T47D (cell line): Measurements from ENCODE around the gene BAIAP2.

Experiments used
- DNase-seq, 2 experiments: peaks; one replicate each; pipeline versions ENCODE4 v3.0.0 to v3.0.0-alpha.2; 2011 to 2012; ENCODE audit warnings: low read depth in 1 of 2, low spot score in 1 of 2
- JUND ChIP-seq: IDR thresholded peaks from 2 replicates; pipeline ENCODE4 v1.6.1; 2012; ENCODE audit warnings: low read depth
- in situ Hi-C: cut with HindIII; loops from 2 replicates; pipeline ENCODE4 v1.10.0; 2016; ENCODE audit warnings: low sequenced_read_pairs, low pct_unique_long_range_greater_than_20kb

The BAIAP2 gene

DNA sequence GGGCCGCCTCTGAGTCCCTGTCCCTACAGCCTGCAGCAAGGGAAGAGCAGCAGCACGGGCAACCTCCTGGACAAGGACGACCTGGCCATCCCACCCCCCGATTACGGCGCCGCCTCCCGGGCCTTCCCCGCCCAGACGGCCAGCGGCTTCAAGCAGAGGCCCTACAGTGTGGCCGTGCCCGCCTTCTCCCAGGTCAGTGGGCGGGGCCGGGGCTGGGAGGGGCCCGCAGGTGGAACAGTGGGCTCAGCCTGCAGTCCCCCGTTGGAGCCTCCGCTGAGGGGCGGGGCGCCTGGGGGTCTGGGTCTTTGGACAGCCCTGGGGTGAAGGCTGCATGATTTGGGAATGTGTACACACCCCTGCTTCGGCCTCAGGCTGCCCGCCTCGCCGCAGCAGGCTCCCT is 71.8 kb downstream of the BAIAP2 start:
- no peak for TF ChIP-seq JUND
- DNase-seq = no peak
- in situ Hi-C loops = no loop called here

DNA sequence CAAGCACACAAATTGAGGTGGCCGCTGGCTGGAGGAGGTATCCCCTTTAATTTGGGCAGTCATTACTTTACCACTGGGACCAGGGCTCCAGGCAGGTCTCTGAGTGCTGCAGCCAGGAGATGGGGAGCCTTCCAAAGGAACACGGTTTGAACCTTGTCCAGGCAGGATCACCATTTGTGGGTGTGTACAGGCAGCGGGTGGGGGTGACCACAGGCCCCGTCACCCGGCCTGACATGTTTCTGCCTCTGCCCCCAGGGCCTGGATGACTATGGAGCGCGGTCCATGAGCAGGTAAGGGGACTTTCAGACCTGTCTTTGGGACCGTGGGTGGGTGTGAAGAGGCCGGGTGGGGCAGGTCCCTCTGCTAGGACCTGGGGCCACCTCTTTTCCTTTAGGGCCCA is 73.3 kb downstream of the BAIAP2 start:
- DNase-seq = no peak
- in situ Hi-C loops = no loop called here
- TF ChIP-seq JUND = no peak

DNA sequence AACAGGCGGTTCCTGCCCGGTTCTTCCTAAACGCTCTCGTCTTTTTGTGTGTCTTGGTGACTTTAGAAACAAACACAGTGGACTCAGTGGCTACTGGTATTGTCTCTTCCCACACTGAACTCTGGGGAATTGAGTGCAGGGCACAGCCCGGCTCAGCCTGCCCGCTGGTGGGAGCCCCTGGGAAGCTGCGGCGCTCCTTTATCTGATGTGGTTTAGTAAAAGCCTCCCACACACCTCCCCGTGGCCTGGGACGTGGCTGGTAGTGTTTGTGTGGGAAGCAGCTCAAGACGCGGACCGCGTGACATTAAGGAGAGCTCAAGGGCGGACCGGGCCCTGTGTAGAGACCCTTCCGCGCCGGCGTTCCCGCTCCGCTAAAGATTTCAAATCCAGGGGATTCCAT is 75.0 kb downstream of the BAIAP2 start:
- TF ChIP-seq JUND = no peak
- DNase-seq = no peak
- in situ Hi-C loops = no loop called here

DNA sequence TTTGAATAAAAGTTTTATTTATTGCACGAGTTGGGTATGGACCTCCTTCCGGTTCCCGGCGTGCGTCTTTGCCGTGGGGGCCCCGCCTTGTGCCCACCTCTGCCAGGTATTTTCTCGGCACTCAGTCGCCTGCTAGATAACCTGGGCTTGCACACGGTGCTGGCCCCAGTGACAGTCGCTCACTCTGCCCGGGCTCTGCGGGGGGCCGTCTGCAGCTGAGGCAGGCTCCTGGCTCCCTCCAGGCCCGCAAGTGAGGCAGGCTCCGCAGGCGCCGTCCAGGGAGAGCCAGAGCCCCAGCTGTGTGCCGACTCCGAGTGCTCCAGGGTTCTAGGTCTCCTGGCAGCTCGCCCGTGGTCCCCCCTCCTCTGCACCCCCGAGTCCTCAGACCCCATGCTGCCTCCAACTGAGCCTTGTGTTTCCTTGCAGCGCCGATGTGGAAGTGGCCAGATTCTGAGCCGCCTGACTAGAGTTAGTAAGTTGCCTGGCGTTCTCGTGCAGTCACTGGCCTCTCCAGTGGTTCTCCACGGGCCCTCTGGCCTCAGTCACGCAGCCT is 75.6 kb downstream of the BAIAP2 start:
- DNase-seq = no peak
- in situ Hi-C loops = no loop called here
- TF ChIP-seq JUND = no peak

DNA sequence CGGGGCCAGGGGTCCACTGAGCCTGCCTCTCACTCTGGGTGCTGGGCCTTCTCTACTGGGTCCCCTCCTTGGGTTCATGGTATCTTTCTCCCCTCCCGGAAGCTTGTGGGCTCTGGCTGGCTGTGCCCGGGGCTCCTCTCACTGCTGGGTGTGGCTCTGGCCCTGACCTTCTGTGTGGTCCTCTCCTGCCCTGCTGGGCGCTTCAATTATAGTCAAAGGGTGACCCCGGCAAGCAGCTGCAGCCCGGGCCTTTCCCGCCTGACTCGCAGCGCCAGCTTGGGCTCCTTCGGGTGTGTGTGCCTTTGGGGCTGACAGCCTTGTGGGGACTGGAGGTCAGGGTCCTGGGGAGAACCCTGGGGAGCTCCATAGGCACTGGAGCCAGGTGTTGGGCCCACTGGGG is 76.1 kb downstream of the BAIAP2 start:
- in situ Hi-C loops = no loop called here
- no peak for DNase-seq
- no peak for TF ChIP-seq JUND

DNA sequence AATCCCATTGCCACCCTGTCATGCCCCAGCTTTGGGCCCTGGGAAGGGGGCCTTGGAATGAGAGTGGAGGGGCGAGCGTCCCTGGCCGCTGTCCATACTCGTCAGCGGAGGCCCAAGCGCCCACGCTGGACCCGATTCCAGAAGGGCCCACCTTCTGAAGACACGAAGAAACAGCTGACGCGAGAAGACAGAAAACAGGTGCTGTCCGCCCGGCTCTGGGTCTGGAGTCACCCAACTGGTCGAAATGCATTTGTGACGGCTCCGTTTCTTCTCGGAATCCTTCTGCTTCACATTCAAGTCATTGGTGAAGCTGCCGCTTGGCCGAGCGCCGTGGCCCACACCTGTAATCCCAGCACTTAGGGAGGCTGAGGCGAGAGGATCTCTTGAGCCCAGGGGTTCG is 77.5 kb downstream of the BAIAP2 start:
- in situ Hi-C loops = no loop called here
- TF ChIP-seq JUND = no peak
- no peak for DNase-seq

DNA sequence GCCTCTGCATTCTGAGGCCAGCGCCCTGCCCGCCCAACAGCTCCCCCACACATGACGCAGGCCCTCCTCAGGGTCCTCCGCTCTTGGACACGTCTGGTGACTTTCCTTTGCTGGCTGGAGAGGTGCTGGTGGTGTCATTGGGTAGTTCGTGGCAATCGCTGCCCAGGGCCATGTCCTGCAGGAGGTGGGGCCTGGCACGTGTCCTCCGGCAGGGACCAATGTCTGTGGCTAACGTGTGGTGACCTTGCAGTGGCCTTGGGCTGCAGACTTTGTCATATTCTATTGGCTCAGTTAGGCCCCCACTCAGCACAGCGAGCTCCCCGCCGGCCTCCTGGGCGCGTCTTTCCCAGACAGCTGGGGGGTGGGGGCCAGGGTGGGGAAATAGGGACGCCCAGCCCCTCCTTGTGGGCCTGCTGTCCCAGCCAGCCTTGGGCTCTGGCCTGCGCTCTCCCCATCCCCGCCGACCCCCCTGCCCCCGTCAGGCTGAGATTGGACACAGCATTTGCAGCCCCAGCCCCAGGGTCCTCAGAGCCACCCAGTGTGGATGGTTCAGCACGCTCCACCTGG is 78.3 kb downstream of the BAIAP2 start:
- TF ChIP-seq JUND = no peak
- no peak for DNase-seq
- in situ Hi-C loops = no loop called here

DNA sequence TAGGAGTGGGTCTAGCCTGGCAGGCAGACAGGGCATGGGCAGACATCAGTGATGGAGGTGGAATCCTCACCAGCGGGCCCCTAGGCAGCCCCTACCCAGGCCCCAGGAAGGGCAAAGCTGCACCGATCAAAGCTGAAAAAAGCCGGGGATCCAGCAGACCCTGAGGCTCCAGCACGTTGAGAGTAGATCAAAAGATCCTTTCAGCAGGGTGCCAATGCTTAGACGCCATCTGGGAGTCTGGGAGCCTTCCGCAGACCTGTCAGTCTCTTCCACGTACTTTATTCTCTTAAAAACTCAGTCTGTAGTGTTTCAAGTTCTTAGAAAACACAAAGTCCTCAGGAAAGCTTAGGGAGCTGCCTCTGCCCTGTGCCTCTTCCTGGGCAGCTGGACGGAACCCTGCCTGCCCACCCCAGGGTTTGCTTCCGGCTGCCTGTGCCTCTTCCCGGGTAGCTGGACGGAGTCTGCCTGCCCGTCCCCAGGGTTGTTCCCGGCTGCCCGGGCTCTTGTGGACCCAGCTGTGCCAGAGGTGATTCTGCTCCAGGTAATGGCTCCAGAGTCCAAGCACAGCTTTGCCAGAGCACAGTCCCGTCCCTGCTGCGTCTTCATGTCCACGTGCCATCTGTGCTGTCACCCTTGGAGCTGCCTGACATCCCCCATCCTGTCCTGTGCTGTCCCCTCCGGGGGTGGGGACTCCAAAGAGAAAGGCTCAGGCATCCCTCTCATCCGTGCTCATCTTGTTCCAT is 79.6 kb downstream of the BAIAP2 start:
- in situ Hi-C loops = no loop called here
- no peak for TF ChIP-seq JUND
- no peak for DNase-seq

DNA sequence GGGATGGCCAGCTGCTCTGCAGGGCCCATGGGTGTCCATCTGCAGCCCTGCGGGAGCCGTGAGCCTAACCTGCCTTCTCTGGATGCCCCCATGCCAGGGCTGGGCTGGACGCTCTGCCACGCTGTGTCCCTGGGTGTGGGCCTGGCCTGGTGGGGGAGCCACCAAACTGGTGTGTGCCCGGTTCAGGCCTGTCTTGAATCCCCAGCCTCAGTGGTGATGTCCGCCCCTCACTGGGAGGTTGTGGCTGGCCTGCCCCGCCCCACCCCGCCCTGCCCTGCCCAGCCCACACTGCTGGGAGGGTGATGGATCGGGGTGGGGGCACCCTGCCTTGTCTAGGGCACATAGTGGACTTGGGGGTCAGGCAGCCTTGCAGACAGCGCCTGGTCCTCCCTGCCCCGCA is 80.3 kb downstream of the BAIAP2 start:
- in situ Hi-C loops = no loop called here
- no peak for DNase-seq
- TF ChIP-seq JUND = no peak

DNA sequence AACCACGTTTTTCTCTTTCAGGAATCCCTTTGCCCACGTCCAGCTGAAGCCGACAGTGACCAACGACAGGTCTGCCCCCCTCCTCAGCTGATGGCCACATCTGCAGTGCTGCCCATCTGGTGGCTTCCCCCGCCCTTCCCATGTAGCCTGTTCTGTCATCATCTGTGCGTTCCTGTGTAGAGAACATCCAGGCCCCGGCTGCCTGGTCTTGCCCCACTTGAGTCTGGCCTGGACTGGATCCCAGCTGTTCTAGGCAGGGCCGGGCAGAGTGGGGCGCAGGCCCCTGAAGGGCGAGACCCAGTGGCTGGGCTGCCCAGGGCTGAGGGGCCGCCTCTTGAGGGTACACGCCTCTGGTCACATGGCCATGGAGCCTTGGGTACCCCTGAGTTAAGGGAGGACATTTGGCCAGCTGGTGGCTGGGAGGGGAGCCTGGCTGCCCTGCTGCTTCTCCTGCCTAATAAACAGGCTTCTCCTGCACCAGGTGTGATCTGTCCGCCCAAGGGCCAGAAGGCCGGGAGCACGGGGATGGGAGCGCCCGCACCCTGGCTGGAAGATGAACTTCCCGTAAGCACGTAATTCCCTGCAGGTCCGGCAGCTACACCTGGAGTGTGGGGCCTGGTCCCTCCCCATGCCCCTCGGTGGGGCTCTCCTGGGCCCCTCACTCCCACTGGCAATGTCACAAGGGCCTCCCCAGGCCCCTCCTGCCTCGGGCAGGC is 81.0 kb downstream of the BAIAP2 start:
- no peak for TF ChIP-seq JUND
- in situ Hi-C loops = no loop called here
- no peak for DNase-seq

DNA sequence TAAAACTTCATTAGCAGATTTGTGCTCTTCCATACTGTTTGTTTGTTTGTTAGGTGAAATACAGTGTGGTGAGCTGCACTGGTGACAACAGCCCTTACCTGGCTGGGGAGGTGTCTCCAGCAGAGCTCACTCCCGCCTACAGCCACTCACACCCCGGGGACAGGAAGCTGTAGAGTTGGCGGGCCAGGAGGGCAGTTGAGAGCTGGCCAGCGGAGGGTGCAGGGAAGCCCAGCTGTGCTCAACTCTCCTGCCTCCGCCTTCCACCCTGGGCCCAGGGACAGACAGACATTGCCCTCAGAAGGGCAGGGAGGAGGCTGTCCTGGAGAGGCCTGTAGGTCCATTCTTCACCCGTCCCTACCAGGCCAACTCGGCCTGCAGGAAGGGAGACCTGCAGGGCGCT is 81.8 kb downstream of the BAIAP2 start:
- TF ChIP-seq JUND = no peak
- in situ Hi-C loops = no loop called here
- no peak for DNase-seq

DNA sequence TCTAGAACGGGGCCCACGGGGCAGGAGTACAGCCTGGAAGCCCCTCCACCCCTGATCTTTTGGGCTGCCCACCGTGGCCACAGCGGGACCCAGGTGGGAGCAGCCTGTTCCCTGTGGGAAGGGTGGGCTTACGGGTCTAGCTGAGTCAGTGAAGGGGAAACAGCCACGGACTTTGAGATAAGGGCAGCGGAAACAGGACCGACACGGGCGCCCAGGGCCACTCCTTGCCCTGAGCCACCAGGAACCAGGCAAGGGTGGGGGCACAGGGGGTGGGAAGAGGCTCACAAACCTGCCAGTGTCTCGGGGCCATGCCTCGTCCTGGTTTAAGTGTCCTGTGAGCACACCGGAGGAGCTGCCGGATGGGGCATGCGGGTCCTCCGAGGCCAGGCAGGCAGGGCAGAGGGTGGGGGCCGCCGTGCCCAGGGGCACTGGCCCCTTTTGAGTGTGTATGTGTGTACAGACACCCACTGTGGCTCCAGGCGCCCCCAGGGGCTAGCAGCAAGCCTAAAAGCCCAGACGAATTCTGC is 82.8 kb downstream of the BAIAP2 start:
- no peak for TF ChIP-seq JUND
- in situ Hi-C loops = no loop called here
- DNase-seq = no peak
